H1 (cell line): ENCODE measurements around the gene ARMH3. TPM values are rescaled to one million over a fixed set of nuclear protein-coding genes. Genes with fewer than 3 reads are reported as not detected.

Source experiments
- ASH2L ChIP-seq: fragments of 200-600, 300-600 bp; sonication (generic); IDR thresholded peaks from one replicate; pipeline ENCODE4 v1.7.1; 2017; ENCODE audit warnings: low read length
- E2F6 ChIP-seq: IDR thresholded peaks from 2 replicates; pipeline ENCODE4 v1.6.1; 2012; ENCODE audit warnings: inconsistent platforms
- FOSL1 ChIP-seq: IDR thresholded peaks from 2 replicates; pipeline ENCODE4 v1.6.1; 2011; ENCODE audit warnings: mild to moderate bottlenecking, low read depth, low read length, moderate library complexity; ENCODE audit not compliant: insufficient read depth
- KDM1A ChIP-seq: fragments of 200-600, 300-600 bp; sonication (generic); IDR thresholded peaks from 2 replicates; pipeline ENCODE4 v1.7.1; 2016; ENCODE audit warnings: mild to moderate bottlenecking, low read length, borderline replicate concordance
- NANOG ChIP-seq: IDR thresholded peaks from 2 replicates; pipeline ENCODE4 v1.6.1; 2011; ENCODE audit warnings: low read length, low read depth, mild to moderate bottlenecking, inconsistent platforms; ENCODE audit not compliant: insufficient read depth, poor library complexity, severe bottlenecking
- POLR2AphosphoS5 ChIP-seq: IDR thresholded peaks from 2 replicates; pipeline ENCODE4 v1.6.1; 2011; ENCODE audit warnings: low read depth, low read length
- SP1 ChIP-seq: IDR thresholded peaks from 2 replicates; pipeline ENCODE4 v1.6.1; 2011; ENCODE audit warnings: low read depth, low read length
- TBP ChIP-seq: IDR thresholded peaks from 2 replicates; pipeline ENCODE4 v1.6.1; 2011; ENCODE audit warnings: low read depth, low read length, improper control_type of control experiment
- YY1 ChIP-seq: IDR thresholded peaks from 2 replicates; pipeline ENCODE4 v1.6.1; 2011; ENCODE audit warnings: low read depth, mild to moderate bottlenecking, low read length
- polyA plus RNA-seq, 7 experiments: library from polyadenylated mRNA; depleted of rRNA in 3 of 7; stranded (reverse) in 5 of 7; unstranded in 2 of 7; fragments of >200 nt in 5 of 7; fragments of 200-250 nt in 2 of 7; gene quantifications; 1 replicate in 5 of 7; 2 replicates in 1 of 7; 4 replicates in 1 of 7; pipeline versions ENCODE4 v1.2.1 to v1.2.3, GENCODE V29; 2011 to 2013; ENCODE audit warnings: missing spikeins in 2 of 7, mixed read lengths in 2 of 7
- total RNA-seq: library from RNA; stranded (reverse); fragmentation: NEBNext Ultra II Directional; extraction: Animal tissue kit (Norgen Biotek cat#: 25700); gene quantifications from 2 replicates; pipeline ENCODE4 v1.2.1, GENCODE V29; 2021
- TF ChIP-seq, protein P1 (sequence below): fragments of 300-600 bp; sonication (generic); IDR thresholded peaks from 2 replicates; pipeline ENCODE4 v1.7.1; 2012; ENCODE audit warnings: low read length, moderate library complexity, mild to moderate bottlenecking, inconsistent platforms; ENCODE audit not compliant: insufficient replicate concordance

Gene ARMH3
- total and polyA plus RNA-seq, 2 of the 8 experiments (the other 6 are each of a cell fraction or from before 2014, with no cell fraction given), result 11.6 to 18.3 TPM

- TF ChIP-seq, protein P1, sequence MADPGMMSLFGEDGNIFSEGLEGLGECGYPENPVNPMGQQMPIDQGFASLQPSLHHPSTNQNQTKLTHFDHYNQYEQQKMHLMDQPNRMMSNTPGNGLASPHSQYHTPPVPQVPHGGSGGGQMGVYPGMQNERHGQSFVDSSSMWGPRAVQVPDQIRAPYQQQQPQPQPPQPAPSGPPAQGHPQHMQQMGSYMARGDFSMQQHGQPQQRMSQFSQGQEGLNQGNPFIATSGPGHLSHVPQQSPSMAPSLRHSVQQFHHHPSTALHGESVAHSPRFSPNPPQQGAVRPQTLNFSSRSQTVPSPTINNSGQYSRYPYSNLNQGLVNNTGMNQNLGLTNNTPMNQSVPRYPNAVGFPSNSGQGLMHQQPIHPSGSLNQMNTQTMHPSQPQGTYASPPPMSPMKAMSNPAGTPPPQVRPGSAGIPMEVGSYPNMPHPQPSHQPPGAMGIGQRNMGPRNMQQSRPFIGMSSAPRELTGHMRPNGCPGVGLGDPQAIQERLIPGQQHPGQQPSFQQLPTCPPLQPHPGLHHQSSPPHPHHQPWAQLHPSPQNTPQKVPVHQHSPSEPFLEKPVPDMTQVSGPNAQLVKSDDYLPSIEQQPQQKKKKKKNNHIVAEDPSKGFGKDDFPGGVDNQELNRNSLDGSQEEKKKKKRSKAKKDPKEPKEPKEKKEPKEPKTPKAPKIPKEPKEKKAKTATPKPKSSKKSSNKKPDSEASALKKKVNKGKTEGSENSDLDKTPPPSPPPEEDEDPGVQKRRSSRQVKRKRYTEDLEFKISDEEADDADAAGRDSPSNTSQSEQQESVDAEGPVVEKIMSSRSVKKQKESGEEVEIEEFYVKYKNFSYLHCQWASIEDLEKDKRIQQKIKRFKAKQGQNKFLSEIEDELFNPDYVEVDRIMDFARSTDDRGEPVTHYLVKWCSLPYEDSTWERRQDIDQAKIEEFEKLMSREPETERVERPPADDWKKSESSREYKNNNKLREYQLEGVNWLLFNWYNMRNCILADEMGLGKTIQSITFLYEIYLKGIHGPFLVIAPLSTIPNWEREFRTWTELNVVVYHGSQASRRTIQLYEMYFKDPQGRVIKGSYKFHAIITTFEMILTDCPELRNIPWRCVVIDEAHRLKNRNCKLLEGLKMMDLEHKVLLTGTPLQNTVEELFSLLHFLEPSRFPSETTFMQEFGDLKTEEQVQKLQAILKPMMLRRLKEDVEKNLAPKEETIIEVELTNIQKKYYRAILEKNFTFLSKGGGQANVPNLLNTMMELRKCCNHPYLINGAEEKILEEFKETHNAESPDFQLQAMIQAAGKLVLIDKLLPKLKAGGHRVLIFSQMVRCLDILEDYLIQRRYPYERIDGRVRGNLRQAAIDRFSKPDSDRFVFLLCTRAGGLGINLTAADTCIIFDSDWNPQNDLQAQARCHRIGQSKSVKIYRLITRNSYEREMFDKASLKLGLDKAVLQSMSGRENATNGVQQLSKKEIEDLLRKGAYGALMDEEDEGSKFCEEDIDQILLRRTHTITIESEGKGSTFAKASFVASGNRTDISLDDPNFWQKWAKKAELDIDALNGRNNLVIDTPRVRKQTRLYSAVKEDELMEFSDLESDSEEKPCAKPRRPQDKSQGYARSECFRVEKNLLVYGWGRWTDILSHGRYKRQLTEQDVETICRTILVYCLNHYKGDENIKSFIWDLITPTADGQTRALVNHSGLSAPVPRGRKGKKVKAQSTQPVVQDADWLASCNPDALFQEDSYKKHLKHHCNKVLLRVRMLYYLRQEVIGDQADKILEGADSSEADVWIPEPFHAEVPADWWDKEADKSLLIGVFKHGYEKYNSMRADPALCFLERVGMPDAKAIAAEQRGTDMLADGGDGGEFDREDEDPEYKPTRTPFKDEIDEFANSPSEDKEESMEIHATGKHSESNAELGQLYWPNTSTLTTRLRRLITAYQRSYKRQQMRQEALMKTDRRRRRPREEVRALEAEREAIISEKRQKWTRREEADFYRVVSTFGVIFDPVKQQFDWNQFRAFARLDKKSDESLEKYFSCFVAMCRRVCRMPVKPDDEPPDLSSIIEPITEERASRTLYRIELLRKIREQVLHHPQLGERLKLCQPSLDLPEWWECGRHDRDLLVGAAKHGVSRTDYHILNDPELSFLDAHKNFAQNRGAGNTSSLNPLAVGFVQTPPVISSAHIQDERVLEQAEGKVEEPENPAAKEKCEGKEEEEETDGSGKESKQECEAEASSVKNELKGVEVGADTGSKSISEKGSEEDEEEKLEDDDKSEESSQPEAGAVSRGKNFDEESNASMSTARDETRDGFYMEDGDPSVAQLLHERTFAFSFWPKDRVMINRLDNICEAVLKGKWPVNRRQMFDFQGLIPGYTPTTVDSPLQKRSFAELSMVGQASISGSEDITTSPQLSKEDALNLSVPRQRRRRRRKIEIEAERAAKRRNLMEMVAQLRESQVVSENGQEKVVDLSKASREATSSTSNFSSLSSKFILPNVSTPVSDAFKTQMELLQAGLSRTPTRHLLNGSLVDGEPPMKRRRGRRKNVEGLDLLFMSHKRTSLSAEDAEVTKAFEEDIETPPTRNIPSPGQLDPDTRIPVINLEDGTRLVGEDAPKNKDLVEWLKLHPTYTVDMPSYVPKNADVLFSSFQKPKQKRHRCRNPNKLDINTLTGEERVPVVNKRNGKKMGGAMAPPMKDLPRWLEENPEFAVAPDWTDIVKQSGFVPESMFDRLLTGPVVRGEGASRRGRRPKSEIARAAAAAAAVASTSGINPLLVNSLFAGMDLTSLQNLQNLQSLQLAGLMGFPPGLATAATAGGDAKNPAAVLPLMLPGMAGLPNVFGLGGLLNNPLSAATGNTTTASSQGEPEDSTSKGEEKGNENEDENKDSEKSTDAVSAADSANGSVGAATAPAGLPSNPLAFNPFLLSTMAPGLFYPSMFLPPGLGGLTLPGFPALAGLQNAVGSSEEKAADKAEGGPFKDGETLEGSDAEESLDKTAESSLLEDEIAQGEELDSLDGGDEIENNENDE, result no peak
- peak; percentile 97 for TF ChIP-seq TBP
- TF ChIP-seq SP1, result peak; percentile 95
- TF ChIP-seq POLR2AphosphoS5, result peak; percentile 94
- peak; percentile 36 for TF ChIP-seq NANOG
- TF ChIP-seq ASH2L, result peak; percentile 2
- no peak for TF ChIP-seq E2F6
- TF ChIP-seq KDM1A, result no peak
- TF ChIP-seq YY1, result no peak
- no peak for TF ChIP-seq FOSL1
Measured at GRCh38 chr10:101818119-101818871, 237.7 kb downstream of the ARMH3 start, which contains the start of gene OGA (continued).
